D721Med (cell line): Measurements from ENCODE around the gene TBC1D7.

Experiments
- DNase-seq: peaks from one replicate; pipeline ENCODE4 v3.0.0; 2011; ENCODE audit warnings: low spot score; ENCODE audit not compliant: insufficient read length
- FAIRE-seq: peaks from 2 replicates; lab custom pipeline; 2011; peaks lifted over from hg19 to GRCh38; lab: Jason Lieb, UNC
- TF ChIP-seq, protein P1 (sequence below): IDR thresholded peaks from 2 replicates; pipeline ENCODE4 v1.5.1; 2012; ENCODE audit warnings: mild to moderate bottlenecking, control low read depth; ENCODE audit not compliant: insufficient read depth; ENCODE audit errors: missing control alignments

TBC1D7 gene

GRCh38 chr6:13355999-13356785 is 27.9 kb upstream of the TBC1D7 start:
- TF ChIP-seq, protein P1, sequence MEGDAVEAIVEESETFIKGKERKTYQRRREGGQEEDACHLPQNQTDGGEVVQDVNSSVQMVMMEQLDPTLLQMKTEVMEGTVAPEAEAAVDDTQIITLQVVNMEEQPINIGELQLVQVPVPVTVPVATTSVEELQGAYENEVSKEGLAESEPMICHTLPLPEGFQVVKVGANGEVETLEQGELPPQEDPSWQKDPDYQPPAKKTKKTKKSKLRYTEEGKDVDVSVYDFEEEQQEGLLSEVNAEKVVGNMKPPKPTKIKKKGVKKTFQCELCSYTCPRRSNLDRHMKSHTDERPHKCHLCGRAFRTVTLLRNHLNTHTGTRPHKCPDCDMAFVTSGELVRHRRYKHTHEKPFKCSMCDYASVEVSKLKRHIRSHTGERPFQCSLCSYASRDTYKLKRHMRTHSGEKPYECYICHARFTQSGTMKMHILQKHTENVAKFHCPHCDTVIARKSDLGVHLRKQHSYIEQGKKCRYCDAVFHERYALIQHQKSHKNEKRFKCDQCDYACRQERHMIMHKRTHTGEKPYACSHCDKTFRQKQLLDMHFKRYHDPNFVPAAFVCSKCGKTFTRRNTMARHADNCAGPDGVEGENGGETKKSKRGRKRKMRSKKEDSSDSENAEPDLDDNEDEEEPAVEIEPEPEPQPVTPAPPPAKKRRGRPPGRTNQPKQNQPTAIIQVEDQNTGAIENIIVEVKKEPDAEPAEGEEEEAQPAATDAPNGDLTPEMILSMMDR = no peak
- FAIRE-seq (no peak), DNase-seq (no peak)

DNA sequence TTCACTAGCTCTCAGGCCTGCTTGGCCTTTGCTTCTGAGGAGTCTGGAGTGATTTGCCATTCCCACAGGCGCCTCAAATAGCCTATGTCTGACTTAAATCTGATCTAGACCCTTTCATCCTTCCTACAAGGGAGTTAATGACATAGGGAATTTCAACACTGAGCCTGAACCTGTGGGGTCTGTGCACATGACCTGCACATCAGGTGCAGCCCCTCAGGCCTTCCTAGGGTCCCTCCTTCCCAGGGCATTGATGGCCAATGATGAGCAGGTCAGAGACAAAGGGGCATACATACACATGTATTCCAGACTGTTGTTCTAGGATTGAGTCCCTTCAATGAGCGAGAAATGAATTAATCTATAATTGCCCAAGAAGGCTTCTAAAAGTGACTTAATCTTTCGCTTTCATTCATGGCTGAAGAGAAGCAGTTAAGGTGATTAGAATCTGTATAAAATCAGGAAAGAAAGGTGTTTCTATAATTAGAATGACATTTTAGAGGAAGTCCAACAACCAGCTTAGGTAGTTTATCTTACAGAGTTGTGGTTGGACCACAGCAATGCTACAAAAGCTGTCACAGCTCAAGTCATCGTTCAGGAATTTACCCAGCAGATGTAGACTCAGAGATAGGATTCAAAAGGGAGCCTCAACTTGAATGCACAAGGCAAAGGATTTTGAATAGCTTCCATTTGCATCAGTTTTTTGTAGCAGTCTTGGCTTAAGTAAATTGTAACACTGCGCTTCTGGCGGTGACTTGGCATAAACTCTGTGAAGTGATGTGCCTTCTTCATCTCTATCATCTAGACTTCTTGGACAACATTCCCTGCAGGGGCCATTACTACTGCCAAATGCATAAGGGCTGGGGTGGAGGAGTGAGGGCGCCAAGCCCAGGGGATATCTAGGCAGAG is 27.0 kb upstream of the TBC1D7 start:
- no peak for FAIRE-seq
- TF ChIP-seq, protein P1 = no peak
- no peak for DNase-seq

GRCh38 chr6:13354331-13355042 is 26.1 kb upstream of the TBC1D7 start:
- DNase-seq = no peak
- TF ChIP-seq, protein P1 = no peak
- no peak for FAIRE-seq

- no peak for DNase-seq
- TF ChIP-seq, protein P1 = no peak
- no peak for FAIRE-seq
Observed at GRCh38 chr6:13352165-13352564, 23.8 kb upstream of the TBC1D7 start.

- DNase-seq (no peak), FAIRE-seq (no peak)
- TF ChIP-seq, protein P1 = no peak
Observed at GRCh38 chr6:13351271-13351670, 22.9 kb upstream of the TBC1D7 start.

GRCh38 chr6:13349811-13350506 is 21.6 kb upstream of the TBC1D7 start:
- FAIRE-seq = no peak
- DNase-seq = no peak

More at GRCh38 chr6:13349811-13350506, 21.6 kb upstream of the TBC1D7 start:
- TF ChIP-seq, protein P1 = no peak
